Measurements from ENCODE around the gene TIGAR. TPM values are rescaled to one million over a fixed set of nuclear protein-coding genes. Genes with fewer than 3 reads are reported as not detected.

TIGAR gene
- total RNA-seq, 2 donors from 2014 or later: 4.1 to 9.5 TPM

DNA sequence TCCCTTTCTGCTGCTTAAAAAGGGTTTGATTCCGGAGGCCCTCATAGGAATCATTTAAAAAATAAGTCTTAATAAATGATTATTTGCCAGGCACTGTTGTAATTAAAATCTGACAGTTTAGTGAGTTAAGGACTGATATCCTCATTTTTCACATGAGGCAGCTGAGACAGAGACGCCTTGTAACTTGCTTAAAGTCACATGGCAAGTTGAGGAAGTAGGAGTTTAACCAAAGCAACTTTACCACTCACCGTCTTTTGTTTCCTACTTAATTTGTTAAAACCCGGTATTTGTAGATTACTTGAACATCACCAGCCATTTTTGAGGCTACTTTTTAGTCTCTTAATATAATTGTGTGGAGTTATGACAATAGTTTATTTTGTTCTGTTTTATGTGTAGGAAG lies 2.4 kb downstream of the TIGAR start:
- Histone ChIP-seq H3K4me1 (ENCODE audit: control insufficient read depth in 1 of 2, low read depth in 2 of 2) (peaks cover 9 to 10% of the 10 kb centered on the region in 2 donors), H3K4me3 (no peak overlapping the region), H3K36me3 (no peaks in the 10 kb centered on the region), H3K27ac (no peak overlapping the region), H3K9me3 (no peaks in the 10 kb centered on the region), H3K27me3 (replicated peaks; ENCODE audit: insufficient read depth) (no peaks in the 10 kb centered on the region)
- TF ChIP-seq, protein P1, sequence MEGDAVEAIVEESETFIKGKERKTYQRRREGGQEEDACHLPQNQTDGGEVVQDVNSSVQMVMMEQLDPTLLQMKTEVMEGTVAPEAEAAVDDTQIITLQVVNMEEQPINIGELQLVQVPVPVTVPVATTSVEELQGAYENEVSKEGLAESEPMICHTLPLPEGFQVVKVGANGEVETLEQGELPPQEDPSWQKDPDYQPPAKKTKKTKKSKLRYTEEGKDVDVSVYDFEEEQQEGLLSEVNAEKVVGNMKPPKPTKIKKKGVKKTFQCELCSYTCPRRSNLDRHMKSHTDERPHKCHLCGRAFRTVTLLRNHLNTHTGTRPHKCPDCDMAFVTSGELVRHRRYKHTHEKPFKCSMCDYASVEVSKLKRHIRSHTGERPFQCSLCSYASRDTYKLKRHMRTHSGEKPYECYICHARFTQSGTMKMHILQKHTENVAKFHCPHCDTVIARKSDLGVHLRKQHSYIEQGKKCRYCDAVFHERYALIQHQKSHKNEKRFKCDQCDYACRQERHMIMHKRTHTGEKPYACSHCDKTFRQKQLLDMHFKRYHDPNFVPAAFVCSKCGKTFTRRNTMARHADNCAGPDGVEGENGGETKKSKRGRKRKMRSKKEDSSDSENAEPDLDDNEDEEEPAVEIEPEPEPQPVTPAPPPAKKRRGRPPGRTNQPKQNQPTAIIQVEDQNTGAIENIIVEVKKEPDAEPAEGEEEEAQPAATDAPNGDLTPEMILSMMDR (IDR thresholded peaks at IDR 0.05): no peak
- no peak for DNase-seq (ENCODE audit: low spot score)
- ATAC-seq (ENCODE audit: insufficient number of reproducible peaks, low FRiP score, low read depth): no peak

- TF ChIP-seq, protein P1 (IDR thresholded peaks at IDR 0.05): no peak
- no peak for DNase-seq (ENCODE audit: low spot score)
- Histone ChIP-seq H3K9me3 (no peaks in the 10 kb centered on the region), H3K36me3 (no peaks in the 10 kb centered on the region), H3K4me3 (no peak overlapping the region), H3K4me1 (ENCODE audit: control insufficient read depth in 1 of 2, low read depth in 2 of 2) (peaks cover 9 to 10% of the 10 kb centered on the region in 2 donors), H3K27me3 (replicated peaks; ENCODE audit: insufficient read depth) (no peaks in the 10 kb centered on the region), H3K27ac (no peak overlapping the region)
- ATAC-seq (ENCODE audit: insufficient number of reproducible peaks, low FRiP score, low read depth): no peak
Measured at GRCh38 chr12:4324366-4324765, 3.4 kb downstream of the TIGAR start.

GRCh38 chr12:4325966-4326365 lies 5.0 kb downstream of the TIGAR start:
- H3K27ac ChIP-seq: no peak overlapping the region
- H3K27me3 ChIP-seq (replicated peaks; ENCODE audit: insufficient read depth): no peaks in the 10 kb centered on the region
- no peaks in the 10 kb centered on the region for H3K9me3 ChIP-seq
- TF ChIP-seq, protein P1 (IDR thresholded peaks at IDR 0.05): no peak
- peaks cover 9 to 11% of the 10 kb centered on the region in 2 donors for H3K4me1 ChIP-seq (ENCODE audit: control insufficient read depth in 1 of 2, low read depth in 2 of 2)
- DNase-seq (ENCODE audit: low spot score): no peak
- H3K36me3 ChIP-seq: no peaks in the 10 kb centered on the region
- no peak for ATAC-seq (ENCODE audit: insufficient number of reproducible peaks, low FRiP score, low read depth)
- no peak overlapping the region for H3K4me3 ChIP-seq

DNA sequence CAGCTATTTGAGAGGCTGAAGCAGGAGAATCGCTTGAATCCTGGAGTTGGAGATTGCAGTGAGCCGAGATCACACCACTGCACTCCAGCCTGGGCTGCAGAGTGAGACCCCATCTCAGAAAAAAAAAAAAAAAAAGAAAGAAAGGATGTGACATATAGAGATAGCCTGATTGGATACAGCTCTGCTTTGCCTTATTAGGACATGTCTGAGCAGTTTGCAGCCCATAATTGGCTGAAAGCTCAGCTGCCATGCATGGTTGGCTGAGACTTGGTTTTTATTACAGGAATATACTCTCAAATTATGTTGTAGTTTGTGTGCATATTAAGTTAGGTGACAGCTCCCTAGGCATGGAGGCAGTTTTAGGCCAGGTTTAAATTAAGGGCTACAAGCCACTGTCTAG lies 6.3 kb downstream of the TIGAR start:
- TF ChIP-seq, protein P1 (IDR thresholded peaks at IDR 0.05): no peak
- no peak for DNase-seq (ENCODE audit: low spot score)
- Histone ChIP-seq H3K4me1 (ENCODE audit: control insufficient read depth in 1 of 2, low read depth in 2 of 2) (peaks cover 3 to 12% of the 10 kb centered on the region in 2 donors), H3K27me3 (replicated peaks; ENCODE audit: insufficient read depth) (no peaks in the 10 kb centered on the region), H3K9me3 (no peaks in the 10 kb centered on the region), H3K36me3 (no peaks in the 10 kb centered on the region), H3K27ac (no peak overlapping the region), H3K4me3 (no peak overlapping the region)
- no peak for ATAC-seq (ENCODE audit: insufficient number of reproducible peaks, low FRiP score, low read depth)

- H3K36me3 ChIP-seq: peaks cover 6% of the 10 kb centered on the region
- H3K27me3 ChIP-seq (replicated peaks; ENCODE audit: insufficient read depth): no peaks in the 10 kb centered on the region
- H3K4me3 ChIP-seq: no peak overlapping the region
- no peaks in the 10 kb centered on the region for H3K9me3 ChIP-seq
- TF ChIP-seq, protein P1 (IDR thresholded peaks at IDR 0.05): no peak
- ATAC-seq (ENCODE audit: insufficient number of reproducible peaks, low FRiP score, low read depth) (no peak), DNase-seq (ENCODE audit: low spot score) (no peak)
- peaks cover 0 to 10% of the 10 kb centered on the region in 2 donors for H3K4me1 ChIP-seq (ENCODE audit: control insufficient read depth in 1 of 2, low read depth in 2 of 2)
- H3K27ac ChIP-seq: no peak overlapping the region
Measured at GRCh38 chr12:4330203-4330602, 9.2 kb downstream of the TIGAR start.

All from thoracic aorta (tissue), 2 donors.